Measurements from ENCODE around the gene NOCT.
A peak's percentile ranks its signal among the peaks of the same experiment; 100 is the strongest.

DNA sequence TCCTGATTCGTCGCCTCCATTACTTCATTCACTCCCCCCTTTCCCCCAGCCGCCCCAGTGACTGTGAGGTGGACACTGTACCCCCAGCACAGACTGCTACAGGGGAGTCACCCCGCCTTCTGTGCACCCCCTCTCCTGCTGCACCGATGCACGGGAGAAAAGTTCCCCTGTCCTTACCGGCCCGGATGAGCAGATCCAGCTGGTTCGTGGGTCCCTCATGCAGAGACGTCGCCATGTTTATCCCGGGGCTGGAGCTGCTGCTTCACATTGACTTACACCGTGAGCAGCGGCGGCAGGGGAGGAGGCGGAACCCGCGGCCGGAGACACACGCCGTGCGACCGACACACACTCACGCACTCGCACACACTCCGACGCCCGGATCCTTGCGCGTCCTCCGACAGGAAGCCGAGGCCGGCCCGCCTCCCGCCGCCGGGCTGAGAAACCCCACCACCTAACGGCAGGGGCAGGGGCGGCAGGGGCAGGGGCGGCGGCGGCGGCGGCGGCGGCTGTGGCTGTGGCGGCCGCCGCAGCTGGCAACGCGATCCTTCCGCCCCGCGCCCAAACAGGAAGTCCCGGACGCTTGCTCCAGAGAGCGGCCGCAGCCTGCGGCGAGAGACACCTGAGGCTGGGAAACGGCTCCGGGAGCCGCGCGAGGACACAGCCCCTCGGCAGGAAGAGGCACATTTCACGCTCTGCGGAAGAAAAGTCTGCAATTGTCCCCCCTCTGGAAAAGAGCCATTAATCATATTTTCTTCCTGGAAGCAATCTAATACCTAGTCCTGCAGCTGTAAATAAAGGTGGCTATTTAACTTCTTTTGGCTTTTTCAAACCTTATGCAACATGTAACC lies 68.6 kb downstream of the NOCT start:
- TF ChIP-seq, protein P1, sequence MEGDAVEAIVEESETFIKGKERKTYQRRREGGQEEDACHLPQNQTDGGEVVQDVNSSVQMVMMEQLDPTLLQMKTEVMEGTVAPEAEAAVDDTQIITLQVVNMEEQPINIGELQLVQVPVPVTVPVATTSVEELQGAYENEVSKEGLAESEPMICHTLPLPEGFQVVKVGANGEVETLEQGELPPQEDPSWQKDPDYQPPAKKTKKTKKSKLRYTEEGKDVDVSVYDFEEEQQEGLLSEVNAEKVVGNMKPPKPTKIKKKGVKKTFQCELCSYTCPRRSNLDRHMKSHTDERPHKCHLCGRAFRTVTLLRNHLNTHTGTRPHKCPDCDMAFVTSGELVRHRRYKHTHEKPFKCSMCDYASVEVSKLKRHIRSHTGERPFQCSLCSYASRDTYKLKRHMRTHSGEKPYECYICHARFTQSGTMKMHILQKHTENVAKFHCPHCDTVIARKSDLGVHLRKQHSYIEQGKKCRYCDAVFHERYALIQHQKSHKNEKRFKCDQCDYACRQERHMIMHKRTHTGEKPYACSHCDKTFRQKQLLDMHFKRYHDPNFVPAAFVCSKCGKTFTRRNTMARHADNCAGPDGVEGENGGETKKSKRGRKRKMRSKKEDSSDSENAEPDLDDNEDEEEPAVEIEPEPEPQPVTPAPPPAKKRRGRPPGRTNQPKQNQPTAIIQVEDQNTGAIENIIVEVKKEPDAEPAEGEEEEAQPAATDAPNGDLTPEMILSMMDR (IDR thresholded peaks at IDR 0.05) = no peak
- no peak for TF ChIP-seq NR3C1 (CRISPR knock-in tag; conservative IDR thresholded peaks at IDR 0.05; ENCODE audit: low read depth)
- no peak for TF ChIP-seq NFYB (CRISPR knock-in tag; conservative IDR thresholded peaks at IDR 0.05; ENCODE audit: low read depth)
- TF ChIP-seq USF1 (CRISPR knock-in tag; IDR thresholded peaks at IDR 0.05) = peak; percentile 41; the same call in 1 of the 2 replicates
- no peak; the same call in 1 of the 2 replicates for TF ChIP-seq SP1 (CRISPR knock-in tag; conservative IDR thresholded peaks at IDR 0.05)
